IMR-90 (cell line): ENCODE data around the gene ZNF593OS. TPM values are rescaled to one million over a fixed set of nuclear protein-coding genes. Genes with fewer than 3 reads are reported as not detected.

ENCODE experiments used
- ATAC-seq: fragments of 200-7000 bp; cut with Tn5 transposase; 2 replicates; pipeline ENCODE4 v1.9.1; 2020; ENCODE audit warnings: low read depth, mild to moderate bottlenecking, moderate library complexity
- BruUV-seq: library from RNA; stranded (reverse); fragments of 400-500 nt; replicated peaks from 2 replicates; lab custom pipeline; 2021; lab: Mats Ljungman, UMichigan
- CTCF ChIA-PET: fragments of 300-600 bp; formaldehyde crosslinking; extraction: SDS; loops from one replicate; lab custom pipeline; 2021; ENCODE audit warnings: antibody characterized with exemption; lab: Yijun Ruan, JAX
- POLR2A ChIA-PET: fragments of 300-600 bp; sonication (Branson Sonifier 250); formaldehyde crosslinking; loops from one replicate; lab custom pipeline; 2022; ENCODE audit warnings: antibody characterized with exemption; ENCODE audit not compliant: unreplicated experiment; lab: Charles Lee
- DNase-seq: peaks from one replicate; pipeline ENCODE4 v3.0.0; 2013
- H2AFZ ChIP-seq: replicated peaks from 2 replicates; pipeline ENCODE3; 2013; ENCODE audit warnings: low read length, mild to moderate bottlenecking; ENCODE audit not compliant: poor library complexity
- H2AK5ac ChIP-seq: 2 replicates; pipeline ENCODE4 v1.6.1; 2013; ENCODE audit warnings: low read depth, low read length, inconsistent platforms
- H2AK9ac ChIP-seq: replicated peaks from 2 replicates; pipeline ENCODE3; 2013; ENCODE audit warnings: mild to moderate bottlenecking, low read depth, low read length, moderate library complexity; ENCODE audit not compliant: poor library complexity
- H2BK120ac ChIP-seq: 2 replicates; pipeline ENCODE4 v1.6.1; 2013; ENCODE audit warnings: low read depth, low read length, inconsistent platforms
- H2BK15ac ChIP-seq: 3 replicates; pipeline ENCODE4 v1.6.1; 2013; ENCODE audit warnings: low read depth, low read length, inconsistent platforms
- H2BK20ac ChIP-seq: 2 replicates; pipeline ENCODE4 v1.6.1; 2013; ENCODE audit warnings: low read depth, mild to moderate bottlenecking, inconsistent platforms, low read length, moderate library complexity
- H2BK5ac ChIP-seq: 2 replicates; pipeline ENCODE4 v1.6.1; 2013; ENCODE audit warnings: mild to moderate bottlenecking, low read depth, low read length, inconsistent platforms; ENCODE audit not compliant: poor library complexity, severe bottlenecking
- H3K14ac ChIP-seq: replicated peaks from 2 replicates; pipeline ENCODE4 v1.6.1; 2013; ENCODE audit warnings: low read depth, low read length, inconsistent platforms
- H3K18ac ChIP-seq: 2 replicates; pipeline ENCODE4 v1.6.1; 2013; ENCODE audit warnings: low read depth, low read length, control low read depth
- H3K23ac ChIP-seq: 2 replicates; pipeline ENCODE4 v1.6.1; 2013; ENCODE audit warnings: low read depth, low read length, inconsistent platforms
- H3K27ac ChIP-seq: 2 replicates; pipeline ENCODE4 v1.5.1; 2013; ENCODE audit warnings: mild to moderate bottlenecking, control low read depth, low read length; ENCODE audit not compliant: insufficient read depth
- H3K27me3 ChIP-seq: 2 replicates; pipeline ENCODE4 v1.6.1; 2013; ENCODE audit warnings: low read length; ENCODE audit not compliant: control insufficient read depth, insufficient read depth
- H3K36me3 ChIP-seq: 2 replicates; pipeline ENCODE4 v1.6.1; 2013; ENCODE audit warnings: low read length, mixed read lengths; ENCODE audit not compliant: control insufficient read depth, insufficient read depth
- H3K4ac ChIP-seq: 2 replicates; pipeline ENCODE4 v1.6.1; 2013; ENCODE audit warnings: low read depth, low read length, inconsistent platforms
- H3K4me1 ChIP-seq: 2 replicates; pipeline ENCODE4 v1.6.1; 2013; ENCODE audit warnings: low read length, mixed read lengths; ENCODE audit not compliant: control insufficient read depth, insufficient read depth
- H3K4me2 ChIP-seq: 2 replicates; pipeline ENCODE4 v1.6.1; 2013; ENCODE audit warnings: low read depth, mild to moderate bottlenecking, control low read depth, low read length, moderate library complexity
- H3K4me3 ChIP-seq: 2 replicates; pipeline ENCODE4 v1.5.1; 2013; ENCODE audit warnings: low read depth, mild to moderate bottlenecking, control low read depth, low read length, moderate library complexity; ENCODE audit not compliant: insufficient read depth
- H3K56ac ChIP-seq: 2 replicates; pipeline ENCODE4 v1.6.1; 2013; ENCODE audit warnings: low read length, inconsistent platforms; ENCODE audit not compliant: insufficient read depth; ENCODE audit errors: extremely low read depth
- H3K79me1 ChIP-seq, 2 experiments: 2 replicates each; pipeline ENCODE4 v1.6.1; 2013; ENCODE audit warnings: low read length in 2 of 2, inconsistent platforms in 1 of 2, low read depth in 1 of 2
- H3K9ac ChIP-seq: 2 replicates; pipeline ENCODE4 v1.6.1; 2013; ENCODE audit warnings: low read depth, low read length, control low read depth
- H3K9me1 ChIP-seq: 2 replicates; pipeline ENCODE4 v1.6.1; 2013; ENCODE audit warnings: low read length, inconsistent platforms; ENCODE audit not compliant: insufficient read depth
- H3K9me3 ChIP-seq: 2 replicates; pipeline ENCODE4 v1.6.1; 2013; ENCODE audit warnings: low read length; ENCODE audit not compliant: control insufficient read depth, insufficient read depth
- H4K20me1 ChIP-seq: 2 replicates; pipeline ENCODE4 v1.6.1; 2013; ENCODE audit warnings: low read length, inconsistent platforms; ENCODE audit not compliant: insufficient read depth
- H4K5ac ChIP-seq: 2 replicates; pipeline ENCODE4 v1.6.1; 2013; ENCODE audit warnings: mild to moderate bottlenecking, low read depth, low read length, control low read depth
- H4K8ac ChIP-seq, 2 experiments: 2 replicates each; pipeline ENCODE4 v1.6.1; 2013; ENCODE audit warnings: low read depth in 2 of 2, low read length in 2 of 2, control low read depth in 1 of 2, inconsistent platforms in 1 of 2
- H4K91ac ChIP-seq: 2 replicates; pipeline ENCODE4 v1.6.1; 2013; ENCODE audit warnings: low read depth, low read length, inconsistent platforms; ENCODE audit not compliant: insufficient read depth
- BHLHE40 ChIP-seq: fragments of 150-350 bp; IDR thresholded peaks from 2 replicates; pipeline ENCODE4 v1.6.1; 2016; ENCODE audit warnings: mild to moderate bottlenecking, low read depth, low read length
- CEBPB ChIP-seq: IDR thresholded peaks from 2 replicates; pipeline ENCODE4 v1.6.1; 2012; ENCODE audit warnings: low read depth, low read length, improper control_type of control experiment
- CHD1 ChIP-seq: IDR thresholded peaks from 2 replicates; pipeline ENCODE4 v1.6.1; 2012; ENCODE audit warnings: low read depth, low read length, improper control_type of control experiment
- ELK1 ChIP-seq: fragments of 150-350 bp; IDR thresholded peaks from 2 replicates; pipeline ENCODE4 v1.6.1; 2016; ENCODE audit warnings: low read depth, mild to moderate bottlenecking, low read length, moderate library complexity, borderline replicate concordance
- FOS ChIP-seq: fragments of 150-350 bp; IDR thresholded peaks from 2 replicates; pipeline ENCODE4 v1.6.1; 2016; ENCODE audit warnings: low read depth, low read length
- MAFK ChIP-seq: IDR thresholded peaks from 2 replicates; pipeline ENCODE4 v1.6.1; 2012; ENCODE audit warnings: low read depth, low read length, improper control_type of control experiment
- MAZ ChIP-seq: IDR thresholded peaks from 2 replicates; pipeline ENCODE4 v1.6.1; 2012; ENCODE audit warnings: low read depth, mild to moderate bottlenecking, low read length, improper control_type of control experiment, moderate library complexity, borderline replicate concordance
- MXI1 ChIP-seq: IDR thresholded peaks from 2 replicates; pipeline ENCODE4 v1.6.1; 2012; ENCODE audit warnings: low read depth, mild to moderate bottlenecking, low read length, moderate library complexity, borderline replicate concordance
- POLR2A ChIP-seq: IDR thresholded peaks from 2 replicates; pipeline ENCODE4 v1.6.1; 2012; ENCODE audit warnings: mild to moderate bottlenecking, low read depth, low read length
- RAD21 ChIP-seq: IDR thresholded peaks from 2 replicates; pipeline ENCODE4 v1.6.1; 2012; ENCODE audit warnings: low read length, improper control_type of control experiment
- RCOR1 ChIP-seq: IDR thresholded peaks from 2 replicates; pipeline ENCODE4 v1.6.1; 2012; ENCODE audit warnings: mild to moderate bottlenecking, low read length, improper control_type of control experiment; ENCODE audit not compliant: insufficient replicate concordance
- RFX5 ChIP-seq: IDR thresholded peaks from 2 replicates; pipeline ENCODE4 v1.8.0; 2012; ENCODE audit warnings: low read depth, mild to moderate bottlenecking, low read length, moderate library complexity
- SMC3 ChIP-seq: fragments of 150-350 bp; IDR thresholded peaks from 2 replicates; pipeline ENCODE4 v1.6.1; 2016; ENCODE audit warnings: low read depth, mild to moderate bottlenecking, antibody characterized with exemption, low read length, moderate library complexity
- USF2 ChIP-seq: fragments of 150-350 bp; IDR thresholded peaks from 2 replicates; pipeline ENCODE4 v1.6.1; 2017; ENCODE audit warnings: mild to moderate bottlenecking, antibody characterized with exemption, low read length, low read depth
- WGBS, 2 experiments: methylation state at CpG; one replicate each; pipeline versions ENCODE4 v1.1.5 to v1.1.7; 2013; ENCODE audit warnings: missing lambda C conversion rate in 2 of 2; ENCODE audit not compliant: insufficient read length in 1 of 2; ENCODE audit errors: extremely low coverage in 2 of 2; 5-methylcytosine and 5-hydroxymethylcytosine counted together
- dilution Hi-C: fragments of 300-500 bp; cut with HindIII; formaldehyde crosslinking; loops from one replicate; pipeline ENCODE4 v1.14.3; 2018; ENCODE audit warnings: low sequenced_read_pairs; ENCODE audit not compliant: unreplicated experiment
- in situ Hi-C: fragments of 300-500 bp; cut with MboI; formaldehyde crosslinking; loops from 3 replicates; pipeline ENCODE4 v1.14.3; 2019; ENCODE audit warnings: low sequenced_read_pairs, inconsistent platforms, mixed read lengths
- intact Hi-C: fragments of 100-400 bp; cut with micrococcal nuclease; formaldehyde crosslinking; loops from 2 replicates; pipeline ENCODE4 v1.10.0; 2022
- polyA plus RNA-seq, 3 experiments: library from polyadenylated mRNA; depleted of rRNA; stranded (reverse); fragments of >200 nt; gene quantifications; 2 replicates each; pipeline ENCODE4 v1.2.3, GENCODE V29; 2012; ENCODE audit warnings: low replicate concordance in 1 of 3
- total RNA-seq: library from RNA; depleted of rRNA; stranded (reverse); fragments of >200 nt; gene quantifications from 2 replicates; pipeline ENCODE4 v1.2.3, GENCODE V29; 2012
- TF ChIP-seq, protein P1 (sequence below): conservative IDR thresholded peaks from 2 replicates; pipeline ENCODE4 v1.5.1; 2012; ENCODE audit warnings: mild to moderate bottlenecking, low read depth, low read length, improper control_type of control experiment

The ZNF593OS gene
- total and polyA plus RNA-seq, 2 of the 4 experiments (the other 2 are of a cell fraction), result not detected

DNA sequence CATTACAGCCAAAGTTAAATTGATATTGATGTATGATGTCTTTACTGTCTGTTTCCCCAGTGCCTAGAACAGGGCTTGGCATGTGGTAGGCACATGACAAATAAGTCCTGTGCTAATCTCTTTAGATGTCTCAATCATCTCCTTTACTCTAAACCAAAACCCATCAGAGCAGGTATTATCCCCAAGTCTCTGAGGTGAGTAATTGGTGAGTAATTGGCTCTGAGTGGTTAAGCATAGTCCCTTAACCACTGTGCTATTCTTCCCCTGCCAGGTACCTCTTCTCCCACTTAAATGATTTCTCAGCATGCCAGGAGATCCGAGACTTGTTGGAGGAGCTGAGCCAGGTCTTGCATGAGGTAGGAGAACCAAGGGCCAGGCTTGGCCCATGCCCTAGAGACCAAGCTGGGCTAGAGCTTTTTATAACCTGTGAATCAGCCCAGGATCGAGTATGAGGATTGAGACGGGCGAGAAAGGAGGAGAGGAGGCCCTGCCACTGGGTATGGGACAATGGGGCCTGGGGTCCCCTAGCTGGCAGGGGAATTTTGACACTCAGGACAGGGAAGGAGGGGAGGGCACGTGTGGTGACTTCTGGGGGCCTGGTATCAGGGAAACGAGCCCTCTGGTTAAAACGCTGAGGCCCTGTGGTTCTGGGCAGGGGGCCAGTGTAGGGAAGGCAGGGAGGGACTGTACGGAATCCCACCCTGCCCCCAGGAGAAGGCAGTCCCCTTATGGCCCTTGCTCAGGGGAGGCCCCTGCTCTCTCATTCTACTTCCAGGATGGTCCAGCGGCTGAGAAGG, 10.2 kb upstream of the ZNF593OS start:
- H3K4ac ChIP-seq, result no peak overlapping the region
- H3K4me1 ChIP-seq, result no peaks in the 10 kb centered on the region
- H3K4me2 ChIP-seq, result no peak overlapping the region
- H3K9me1 ChIP-seq, result no peaks in the 10 kb centered on the region
- H3K79me1 ChIP-seq, result no peaks in the 10 kb centered on the region
- no peak overlapping the region for H3K23ac ChIP-seq
- no peak overlapping the region for H2AK9ac ChIP-seq
- H3K27me3 ChIP-seq, result peaks cover 3% of the 10 kb centered on the region
- H3K9ac ChIP-seq, result no peak overlapping the region
- dilution Hi-C loops (no loop called here), in situ Hi-C loops (no loop called here), intact Hi-C loops (no loop called here)
- H2BK120ac ChIP-seq, result no peak overlapping the region
- H3K9me3 ChIP-seq, result no peaks in the 10 kb centered on the region
- 20% methylated on average over 4 of the region's 9 CpGs; no CpG with 5 or more reads in 1 of the 2 experiments for WGBS, 2 experiments
- H4K8ac ChIP-seq, result no peak overlapping the region
- ChIA-PET CTCF (interaction anchor here (1.4 kb wide), 1 partner anchor 12 kb away, joined by 4 read pairs; the partner anchor contains the start of gene ZNF593), POLR2A (no interaction called here)
- DNase-seq, result peak; percentile 13
- H3K4me3 ChIP-seq, result no peak overlapping the region
- no peak overlapping the region for H2BK5ac ChIP-seq
- H3K36me3 ChIP-seq, result no peaks in the 10 kb centered on the region
- H4K20me1 ChIP-seq, result no peaks in the 10 kb centered on the region
- no peak overlapping the region for H3K27ac ChIP-seq
- H2BK15ac ChIP-seq, result no peak overlapping the region
- no peak overlapping the region for H4K5ac ChIP-seq
- H2BK20ac ChIP-seq, result no peak overlapping the region
- H2AK5ac ChIP-seq, result no peak overlapping the region
- no peak overlapping the region for H2AFZ ChIP-seq
- H4K91ac ChIP-seq, result no peak overlapping the region
- no peak overlapping the region for H3K14ac ChIP-seq
- BruUV-seq, result no TSS peak
- ATAC-seq, result no peak
- no peak overlapping the region for H3K18ac ChIP-seq
- H3K56ac ChIP-seq, result no peak overlapping the region
- TF ChIP-seq RFX5 (no peak), POLR2A (no peak), BHLHE40 (no peak), RAD21 (no peak), SMC3 (no peak), RCOR1 (no peak), CEBPB (no peak), FOS (no peak), MAFK (no peak), ELK1 (no peak), CHD1 (no peak), USF2 (no peak), MXI1 (no peak), MAZ (no peak)
- TF ChIP-seq, protein P1, sequence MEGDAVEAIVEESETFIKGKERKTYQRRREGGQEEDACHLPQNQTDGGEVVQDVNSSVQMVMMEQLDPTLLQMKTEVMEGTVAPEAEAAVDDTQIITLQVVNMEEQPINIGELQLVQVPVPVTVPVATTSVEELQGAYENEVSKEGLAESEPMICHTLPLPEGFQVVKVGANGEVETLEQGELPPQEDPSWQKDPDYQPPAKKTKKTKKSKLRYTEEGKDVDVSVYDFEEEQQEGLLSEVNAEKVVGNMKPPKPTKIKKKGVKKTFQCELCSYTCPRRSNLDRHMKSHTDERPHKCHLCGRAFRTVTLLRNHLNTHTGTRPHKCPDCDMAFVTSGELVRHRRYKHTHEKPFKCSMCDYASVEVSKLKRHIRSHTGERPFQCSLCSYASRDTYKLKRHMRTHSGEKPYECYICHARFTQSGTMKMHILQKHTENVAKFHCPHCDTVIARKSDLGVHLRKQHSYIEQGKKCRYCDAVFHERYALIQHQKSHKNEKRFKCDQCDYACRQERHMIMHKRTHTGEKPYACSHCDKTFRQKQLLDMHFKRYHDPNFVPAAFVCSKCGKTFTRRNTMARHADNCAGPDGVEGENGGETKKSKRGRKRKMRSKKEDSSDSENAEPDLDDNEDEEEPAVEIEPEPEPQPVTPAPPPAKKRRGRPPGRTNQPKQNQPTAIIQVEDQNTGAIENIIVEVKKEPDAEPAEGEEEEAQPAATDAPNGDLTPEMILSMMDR, result no peak
